Effector memory CD8-positive, alpha-beta T cell (primary cell): ENCODE measurements around the gene CFAP46.
"Not testable (repeated sequence)": the region's sequence is repeated elsewhere in the genome, so short reads cannot be mapped to it uniquely, and the experiment has no call there.

ENCODE experiments used
- ATAC-seq: fragments of 150-1000 bp; cut with Tn5 transposase; replicated peaks from 2 replicates; pipeline ENCODE4 v1.10.0; 2021; ENCODE audit warnings: mild to moderate bottlenecking, moderate library complexity
- DNase-seq, 3 experiments: peaks; one replicate each; pipeline ENCODE4 v3.0.0; 2021
- H3K27ac Mint-ChIP-seq, 2 donors: one replicate each; pipeline ENCODE4 v1.8.0; 2022; ENCODE audit warnings: mild to moderate bottlenecking in 2 of 2, mixed read lengths in 2 of 2, moderate library complexity in 2 of 2
- H3K27me3 Mint-ChIP-seq, 2 donors: one replicate each; pipeline ENCODE4 v1.8.0; 2022; ENCODE audit warnings: mixed read lengths in 2 of 2
- H3K36me3 Mint-ChIP-seq: one replicate; pipeline ENCODE4 v1.8.0; 2022; ENCODE audit warnings: mild to moderate bottlenecking, moderate library complexity, mixed read lengths; ENCODE audit not compliant: insufficient read depth
- H3K4me1 Mint-ChIP-seq, 2 donors: one replicate each; pipeline ENCODE4 v1.8.0; 2022; ENCODE audit warnings: low read depth in 2 of 2, mixed read lengths in 2 of 2
- H3K4me3 Mint-ChIP-seq, 2 donors: one replicate each; pipeline ENCODE4 v1.8.0; 2022; ENCODE audit warnings: mild to moderate bottlenecking in 2 of 2, mixed read lengths in 2 of 2, moderate library complexity in 2 of 2
- H3K9me3 Mint-ChIP-seq, 2 donors: one replicate each; pipeline ENCODE4 v1.8.0; 2022; ENCODE audit warnings: mixed read lengths in 2 of 2

The CFAP46 gene

DNA sequence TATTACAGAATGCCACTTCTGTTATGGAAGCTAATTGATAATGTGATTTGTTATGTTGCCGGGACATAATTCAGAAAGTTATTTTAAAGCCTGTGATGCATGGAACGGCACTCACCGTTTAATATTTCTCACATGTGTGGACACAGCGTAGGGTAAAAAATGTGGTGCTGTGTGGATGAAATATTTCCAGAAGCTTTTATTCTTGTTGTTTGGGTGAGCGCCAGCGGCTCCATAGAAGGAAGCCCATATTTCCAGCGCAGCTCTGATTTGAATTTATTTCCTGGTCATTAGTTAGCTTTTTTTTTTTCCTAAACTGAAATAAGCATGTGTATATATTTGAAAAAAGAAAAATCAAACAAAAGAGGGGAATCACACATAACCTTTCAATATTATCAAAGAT, 136.3 kb downstream of the CFAP46 start:
- no peak for DNase-seq
- no peaks in the 10 kb centered on the region for H3K4me1 Mint-ChIP-seq
- no peak for ATAC-seq
- H3K4me3 Mint-ChIP-seq: no peak overlapping the region
- H3K27ac Mint-ChIP-seq: no peak overlapping the region
- H3K27me3 Mint-ChIP-seq: peaks cover 0 to 20% of the 10 kb centered on the region in 2 donors
- H3K36me3 Mint-ChIP-seq: no peaks in the 10 kb centered on the region
- H3K9me3 Mint-ChIP-seq: no peaks in the 10 kb centered on the region

DNA sequence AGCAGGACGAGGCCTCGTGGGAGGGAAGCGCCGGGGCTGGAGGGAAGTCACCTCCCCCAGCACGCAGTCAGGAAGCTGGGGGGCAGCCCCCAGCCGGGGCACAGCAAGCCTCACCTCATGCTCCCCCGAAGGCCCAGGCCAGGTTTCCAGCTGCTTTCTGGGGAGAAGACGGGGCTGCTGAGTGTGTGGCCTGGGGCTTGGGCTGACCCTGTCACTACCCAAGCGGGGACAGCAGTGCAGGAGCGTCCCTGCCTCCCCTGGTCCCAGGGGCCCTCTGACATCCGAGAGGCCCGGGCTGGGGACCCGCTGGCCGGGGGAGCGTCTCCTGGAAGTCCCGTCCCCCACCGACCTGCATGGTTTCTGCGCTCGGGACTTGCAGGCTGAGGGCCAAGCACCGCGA, 136.8 kb downstream of the CFAP46 start:
- ATAC-seq: no peak
- H3K36me3 Mint-ChIP-seq: no peaks in the 10 kb centered on the region
- H3K4me1 Mint-ChIP-seq: no peaks in the 10 kb centered on the region
- H3K27me3 Mint-ChIP-seq: peaks cover 0 to 20% of the 10 kb centered on the region in 2 donors
- no peak for DNase-seq
- H3K9me3 Mint-ChIP-seq: no peaks in the 10 kb centered on the region
- no peak overlapping the region for H3K4me3 Mint-ChIP-seq
- H3K27ac Mint-ChIP-seq: no peak overlapping the region

DNA sequence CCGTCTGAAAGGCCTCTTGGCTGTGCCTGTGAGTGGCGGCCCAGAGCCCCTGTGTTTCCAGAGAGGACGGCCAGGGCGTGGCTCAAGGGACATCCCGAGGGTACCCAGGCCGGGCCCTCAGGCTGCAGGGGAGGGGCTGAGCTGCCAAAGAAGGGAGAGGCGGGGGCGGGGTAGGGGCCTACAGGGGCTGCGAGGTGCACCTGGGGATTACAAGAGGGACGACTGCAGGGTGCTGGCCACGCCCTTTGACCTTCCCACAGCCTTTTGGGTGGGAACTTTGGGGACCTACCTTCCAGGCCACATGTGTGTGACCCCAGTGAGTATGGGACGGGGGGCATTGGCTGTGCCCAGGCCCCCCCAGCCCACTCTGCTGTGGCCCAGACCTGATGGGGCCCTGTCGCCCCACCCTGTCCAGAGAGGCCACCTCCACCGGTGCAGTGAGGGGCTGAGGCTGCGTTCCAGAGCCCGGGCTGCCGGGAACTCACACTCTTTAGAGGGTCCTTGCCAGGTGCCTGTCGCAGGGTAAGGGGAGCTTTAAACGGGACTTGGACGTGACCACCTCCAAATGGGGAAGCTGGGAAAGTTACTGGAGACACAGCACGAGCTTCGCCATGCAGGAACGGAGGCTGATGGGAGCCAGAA, 137.5 kb downstream of the CFAP46 start:
- H3K9me3 Mint-ChIP-seq: no peaks in the 10 kb centered on the region
- H3K27me3 Mint-ChIP-seq: peaks cover 0 to 15% of the 10 kb centered on the region in 2 donors
- DNase-seq: no peak
- no peaks in the 10 kb centered on the region for H3K4me1 Mint-ChIP-seq
- H3K36me3 Mint-ChIP-seq: no peaks in the 10 kb centered on the region
- ATAC-seq: no peak
- H3K27ac Mint-ChIP-seq: no peak overlapping the region
- no peak overlapping the region for H3K4me3 Mint-ChIP-seq

DNA sequence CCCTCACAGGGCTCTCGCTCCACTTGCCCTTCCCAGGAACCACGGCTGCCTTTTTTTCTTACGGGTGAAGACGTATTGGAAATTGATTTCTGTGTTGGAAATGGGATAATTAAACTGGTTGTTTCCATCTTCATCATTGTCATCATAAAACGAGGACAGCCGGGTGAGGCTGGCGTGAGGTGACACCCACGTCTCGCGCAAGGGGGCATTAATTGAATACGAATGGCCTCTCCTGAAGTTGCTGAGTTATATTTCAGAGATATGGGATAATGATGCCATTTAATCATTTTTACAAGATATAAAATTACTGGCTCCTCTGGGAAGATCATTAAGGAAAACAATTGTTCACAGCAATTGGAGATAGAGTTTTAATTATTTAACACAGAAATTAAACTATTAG, 138.1 kb downstream of the CFAP46 start:
- Mint-ChIP-seq H3K36me3 (no peaks in the 10 kb centered on the region), H3K9me3 (no peaks in the 10 kb centered on the region), H3K4me3 (no peak overlapping the region), H3K27me3 (peaks cover 0 to 8% of the 10 kb centered on the region in 2 donors), H3K4me1 (no peaks in the 10 kb centered on the region), H3K27ac (no peak overlapping the region)
- DNase-seq: no peak
- no peak for ATAC-seq

DNA sequence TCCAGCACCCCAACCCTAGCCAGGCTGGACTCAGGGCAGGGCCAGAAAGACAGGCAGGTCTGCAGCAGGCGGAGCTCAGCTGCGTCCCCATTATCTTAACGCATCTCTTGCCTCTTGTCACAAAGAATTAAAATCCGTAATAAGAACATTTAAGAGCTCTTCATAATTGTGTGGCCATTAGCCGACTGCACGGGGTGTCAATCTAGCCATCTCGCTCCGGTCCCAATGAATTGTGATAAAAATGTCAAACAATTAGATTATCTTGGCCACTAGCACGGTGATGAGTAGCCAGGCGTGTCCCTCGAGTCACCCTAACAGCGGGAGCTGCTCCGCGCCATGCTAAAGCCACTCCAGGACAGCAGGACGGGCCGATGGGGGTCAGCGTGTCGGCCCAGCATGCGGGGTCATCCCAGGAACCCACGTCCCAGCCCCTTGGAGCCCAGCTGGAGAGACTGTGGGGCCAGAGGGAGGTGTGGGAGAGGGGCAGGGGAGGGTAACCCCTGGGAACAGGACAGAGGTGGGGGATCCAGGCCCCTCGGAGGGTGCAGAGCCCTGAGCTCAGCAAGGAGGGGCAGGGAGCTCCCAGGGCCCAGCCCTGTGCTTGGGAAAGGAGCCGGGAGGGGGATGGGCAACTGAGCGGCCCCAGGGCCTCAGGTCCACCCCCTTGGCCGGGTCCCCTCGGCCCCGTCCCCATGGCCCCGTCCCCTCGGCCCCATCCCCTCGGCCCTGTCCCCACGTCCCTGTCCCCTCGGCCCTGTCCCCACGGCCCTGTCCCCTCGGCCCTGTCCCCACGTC, 138.8 kb downstream of the CFAP46 start:
- no peaks in the 10 kb centered on the region for H3K4me1 Mint-ChIP-seq
- H3K27me3 Mint-ChIP-seq: peaks cover 0 to 8% of the 10 kb centered on the region in 2 donors
- H3K9me3 Mint-ChIP-seq: no peaks in the 10 kb centered on the region
- no peak overlapping the region for H3K4me3 Mint-ChIP-seq
- DNase-seq (no peak), ATAC-seq (no peak)
- H3K36me3 Mint-ChIP-seq: no peaks in the 10 kb centered on the region
- no peak overlapping the region for H3K27ac Mint-ChIP-seq

DNA sequence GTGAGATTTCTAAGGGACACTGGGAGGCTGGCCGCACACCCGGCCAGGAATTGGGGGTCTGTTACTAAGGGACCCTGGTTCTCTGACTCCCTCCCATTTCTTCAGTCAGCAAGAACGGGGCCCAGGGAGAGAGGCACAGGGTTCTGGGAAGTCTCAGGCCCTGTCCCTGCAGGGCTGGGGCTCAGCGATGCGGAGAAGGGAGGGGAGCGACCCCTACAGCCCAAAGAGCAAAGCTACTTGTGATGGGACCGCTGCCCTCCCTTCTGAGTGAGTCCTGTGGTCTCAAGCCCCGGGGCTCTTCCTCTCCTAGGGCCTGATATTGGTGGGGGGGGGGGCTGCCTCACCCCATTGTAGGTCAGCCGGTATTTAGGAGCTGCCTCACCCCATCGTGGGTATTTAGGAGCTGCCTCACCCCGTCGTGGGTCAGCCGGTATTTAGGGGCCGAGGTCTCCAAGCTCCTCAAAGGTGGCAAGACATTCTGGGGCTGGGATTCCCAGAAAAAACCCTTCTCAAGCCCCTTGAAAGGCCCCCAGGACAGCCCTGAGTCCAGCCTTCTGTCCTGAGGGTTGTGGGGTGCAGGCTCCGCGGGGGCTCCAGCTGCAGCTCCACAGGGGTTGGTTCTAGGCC, 139.6 kb downstream of the CFAP46 start:
- no peaks in the 10 kb centered on the region for H3K36me3 Mint-ChIP-seq
- no peak for ATAC-seq

DNA sequence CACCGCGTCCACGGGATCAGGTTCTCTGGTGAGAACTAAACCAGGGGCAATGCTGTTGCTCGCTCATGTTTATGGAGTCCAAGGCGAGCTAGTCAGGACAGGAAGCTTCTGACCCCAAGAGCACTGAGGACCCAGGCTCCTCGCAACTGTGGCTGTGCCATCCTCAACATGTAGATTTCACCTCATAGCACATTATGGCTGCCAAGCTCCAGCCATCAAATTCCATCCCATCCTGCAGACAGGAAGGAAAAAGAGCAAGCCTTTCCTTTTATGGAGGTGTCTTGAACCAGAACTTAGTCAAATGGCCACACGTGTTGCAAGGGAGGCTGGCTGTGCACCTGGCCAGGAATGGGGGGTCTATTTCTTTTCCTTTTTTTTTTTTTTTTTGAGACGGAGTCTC, 140.3 kb downstream of the CFAP46 start:
- no peaks in the 10 kb centered on the region for H3K9me3 Mint-ChIP-seq
- ATAC-seq (no peak), DNase-seq (no peak)
- H3K27ac Mint-ChIP-seq: no peak overlapping the region
- peaks cover 0 to 8% of the 10 kb centered on the region in 2 donors for H3K27me3 Mint-ChIP-seq
- H3K36me3 Mint-ChIP-seq: no peaks in the 10 kb centered on the region
- H3K4me3 Mint-ChIP-seq: no peak overlapping the region
- no peaks in the 10 kb centered on the region for H3K4me1 Mint-ChIP-seq

More for the DNA sequence above, 139.6 kb downstream of the CFAP46 start:
- H3K9me3 Mint-ChIP-seq: no peaks in the 10 kb centered on the region
- no peak for DNase-seq
- H3K4me3 Mint-ChIP-seq: no peak overlapping the region
- no peak overlapping the region for H3K27ac Mint-ChIP-seq
- no peaks in the 10 kb centered on the region for H3K4me1 Mint-ChIP-seq
- peaks cover 0 to 8% of the 10 kb centered on the region in 2 donors for H3K27me3 Mint-ChIP-seq

DNA sequence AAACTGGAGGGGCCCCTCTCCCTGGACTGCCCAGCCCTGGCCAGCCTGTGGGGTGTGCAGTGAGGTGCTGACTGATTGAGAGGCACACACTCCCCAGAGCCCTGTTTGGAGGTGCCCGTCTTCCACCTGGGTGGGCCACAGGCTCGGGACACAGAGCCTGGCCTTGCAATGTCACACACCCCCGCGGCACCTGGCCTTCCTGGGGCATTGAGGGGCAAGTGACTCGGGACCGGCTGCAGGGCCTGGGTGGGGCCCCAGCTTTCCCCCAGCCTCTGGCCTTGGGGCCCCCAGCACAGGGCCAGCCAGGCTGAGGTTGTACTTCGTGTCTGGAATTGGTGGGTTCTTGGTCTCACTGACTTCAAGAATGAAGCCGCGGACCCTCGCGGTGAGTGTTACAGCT, 142.5 kb downstream of the CFAP46 start:
- no peaks in the 10 kb centered on the region for H3K9me3 Mint-ChIP-seq
- no peak overlapping the region for H3K4me3 Mint-ChIP-seq
- H3K27me3 Mint-ChIP-seq: peaks cover 0 to 8% of the 10 kb centered on the region in 2 donors
- no peaks in the 10 kb centered on the region for H3K4me1 Mint-ChIP-seq
- ATAC-seq (no peak), DNase-seq (no peak)
- H3K36me3 Mint-ChIP-seq: no peaks in the 10 kb centered on the region
- no peak overlapping the region for H3K27ac Mint-ChIP-seq

DNA sequence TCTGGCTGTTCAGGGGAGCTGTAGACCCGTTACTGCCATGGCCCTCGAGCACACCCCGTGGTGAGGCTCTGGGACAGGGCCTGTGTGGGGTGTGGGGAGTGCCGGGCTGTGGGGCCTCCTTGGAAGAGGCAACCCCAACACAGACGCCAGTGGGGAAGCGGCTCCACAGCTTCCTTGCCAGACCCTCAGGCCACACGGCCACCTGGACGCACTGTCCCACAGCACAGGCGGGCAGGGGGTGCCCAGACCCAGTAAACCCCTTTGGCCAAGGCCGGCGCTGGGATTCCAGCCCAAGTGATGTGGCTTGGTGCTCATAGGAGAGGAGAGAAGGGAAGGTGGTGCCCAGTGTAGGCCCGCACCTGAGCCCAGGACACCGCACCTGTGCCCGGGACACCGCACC, 143.5 kb downstream of the CFAP46 start:
- Mint-ChIP-seq H3K27me3 (peaks cover 0 to 8% of the 10 kb centered on the region in 2 donors), H3K9me3 (no peaks in the 10 kb centered on the region), H3K4me3 (no peak overlapping the region), H3K4me1 (no peaks in the 10 kb centered on the region), H3K36me3 (no peaks in the 10 kb centered on the region), H3K27ac (no peak overlapping the region)
- no peak for DNase-seq
- ATAC-seq: no peak

DNA sequence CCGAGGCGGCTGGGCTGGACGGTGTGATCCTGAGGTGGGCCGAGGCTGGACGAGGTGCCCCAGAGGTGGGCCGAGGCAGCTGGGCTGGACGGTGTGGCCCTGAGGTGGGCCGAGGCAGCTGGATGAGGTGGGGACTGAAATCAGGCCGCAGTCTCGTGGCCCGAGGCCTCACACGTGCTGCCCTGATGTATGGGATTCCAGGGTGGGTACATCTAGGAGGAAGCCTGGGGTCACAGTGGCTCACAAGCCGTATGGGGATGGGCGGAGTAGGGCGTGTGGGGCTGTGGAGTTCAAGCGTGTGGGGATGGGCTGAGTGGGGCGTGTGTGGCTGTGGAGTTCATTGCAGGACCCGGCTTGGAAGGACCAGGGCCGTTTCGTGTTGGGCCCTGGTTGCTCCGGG, 144.0 kb downstream of the CFAP46 start:
- no peak for ATAC-seq
- H3K36me3 Mint-ChIP-seq: no peaks in the 10 kb centered on the region

DNA sequence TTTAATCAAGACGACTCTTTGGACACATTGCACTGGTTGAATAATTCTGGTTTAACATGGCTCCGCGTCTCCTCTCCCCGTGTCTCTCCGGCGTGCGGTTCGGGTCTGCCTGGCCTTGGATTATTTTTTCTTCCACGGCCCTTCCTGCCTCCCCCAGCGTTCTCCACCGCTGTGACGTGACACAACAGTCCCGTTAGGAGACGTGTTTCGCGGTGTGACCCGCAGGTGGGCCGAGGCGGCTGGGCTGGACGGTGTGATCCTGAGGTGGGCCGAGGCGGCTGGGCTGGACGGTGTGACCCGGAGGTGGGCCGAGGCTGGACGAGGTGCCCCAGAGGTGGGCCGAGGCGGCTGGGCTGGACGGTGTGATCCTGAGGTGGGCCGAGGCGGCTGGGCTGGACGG, 144.4 kb downstream of the CFAP46 start:
- not testable (repeated sequence) for ATAC-seq, H3K9me3 Mint-ChIP-seq, H3K4me1 Mint-ChIP-seq, H3K27me3 Mint-ChIP-seq, H3K27ac Mint-ChIP-seq, DNase-seq, H3K4me3 Mint-ChIP-seq, H3K36me3 Mint-ChIP-seq

More for the DNA sequence above, 144.0 kb downstream of the CFAP46 start:
- peaks cover 0 to 3% of the 10 kb centered on the region in 2 donors for H3K27me3 Mint-ChIP-seq
- H3K9me3 Mint-ChIP-seq: no peaks in the 10 kb centered on the region
- DNase-seq: no peak
- no peaks in the 10 kb centered on the region for H3K4me1 Mint-ChIP-seq
- H3K27ac Mint-ChIP-seq: no peak overlapping the region
- no peak overlapping the region for H3K4me3 Mint-ChIP-seq

DNA sequence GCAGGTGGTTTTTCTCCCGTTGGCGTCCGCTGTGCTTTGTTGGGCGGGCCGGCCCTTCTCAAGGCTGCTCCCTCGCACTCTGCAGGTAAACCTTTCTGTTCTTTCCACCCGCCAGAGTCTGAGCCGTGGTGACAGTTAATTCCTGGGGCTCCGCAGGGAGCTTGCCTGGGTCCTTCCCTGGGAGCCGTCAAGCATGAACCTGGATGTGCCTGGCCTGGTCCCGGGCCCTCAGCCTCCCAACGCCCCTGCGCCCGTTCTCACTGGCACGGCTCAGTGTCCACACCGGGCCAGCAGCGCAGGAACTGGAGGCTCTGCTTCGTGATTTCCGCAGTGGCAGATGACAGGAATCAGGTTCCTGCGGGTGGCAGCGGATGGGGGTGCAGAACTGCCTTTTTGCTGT, 145.5 kb downstream of the CFAP46 start:
- H3K4me3 Mint-ChIP-seq: no peak overlapping the region
- H3K9me3 Mint-ChIP-seq: no peaks in the 10 kb centered on the region
- DNase-seq: no peak
- H3K27me3 Mint-ChIP-seq: peaks cover 0 to 6% of the 10 kb centered on the region in 2 donors
- H3K36me3 Mint-ChIP-seq: no peaks in the 10 kb centered on the region
- no peak overlapping the region for H3K27ac Mint-ChIP-seq
- no peak for ATAC-seq
- no peaks in the 10 kb centered on the region for H3K4me1 Mint-ChIP-seq

DNA sequence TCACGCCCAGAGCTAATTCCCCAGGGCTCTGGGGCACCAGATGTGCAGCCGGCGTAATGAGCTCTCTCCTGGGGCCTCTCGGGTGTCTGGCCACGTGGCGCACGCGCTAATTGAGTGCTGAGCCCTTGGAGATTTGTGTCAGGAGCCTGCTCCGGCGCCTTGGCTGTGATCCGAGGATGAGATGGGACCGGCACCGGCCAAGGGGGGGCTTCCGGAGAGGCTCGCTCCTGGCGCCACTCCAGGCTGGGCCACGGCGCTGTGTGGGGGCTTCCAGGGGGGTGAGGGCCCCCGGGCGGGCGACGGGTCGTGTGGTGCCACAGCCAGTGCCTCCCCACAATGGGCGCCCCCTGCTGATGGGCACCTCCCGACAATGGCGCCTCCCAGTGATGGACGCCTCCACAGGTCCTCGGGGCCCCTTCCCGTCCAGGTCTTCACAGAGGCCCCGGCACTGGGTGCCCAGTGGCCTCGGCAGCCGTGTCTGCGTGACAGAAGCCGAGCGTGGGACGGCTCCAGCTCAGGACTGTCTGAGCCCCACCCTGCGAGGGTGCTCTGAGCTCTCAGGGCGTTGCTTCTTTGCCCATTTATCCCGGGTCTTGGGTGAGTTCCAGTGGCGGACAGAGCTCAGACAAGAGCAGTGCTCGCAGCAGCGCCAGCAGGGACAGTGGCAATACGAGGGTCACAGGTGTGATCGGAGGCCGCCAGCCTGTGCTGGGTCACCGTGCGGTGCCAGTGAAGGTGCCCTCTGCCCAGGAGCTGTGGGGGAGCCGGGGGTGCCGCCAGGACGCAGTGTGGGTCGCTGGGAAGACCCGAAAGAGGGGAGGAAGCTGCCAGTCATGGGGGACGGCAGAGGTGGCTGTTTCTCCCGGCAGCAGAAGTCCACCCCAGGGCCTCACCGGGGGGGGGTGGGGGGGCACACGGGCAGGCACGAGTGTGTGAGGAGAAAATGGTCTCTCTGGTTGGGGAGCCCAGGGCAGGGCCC, 148.2 kb downstream of the CFAP46 start:
- ATAC-seq: no peak
- Mint-ChIP-seq H3K27me3 (peaks cover 0 to 23% of the 10 kb centered on the region in 2 donors), H3K36me3 (no peaks in the 10 kb centered on the region), H3K27ac (no peak overlapping the region), H3K9me3 (no peaks in the 10 kb centered on the region), H3K4me3 (no peak overlapping the region), H3K4me1 (no peaks in the 10 kb centered on the region)
- no peak for DNase-seq
